Right lobe of liver (tissue), 6 donors: ENCODE results near the gene FAM219A. TPM values are rescaled to one million over a fixed set of nuclear protein-coding genes. Genes with fewer than 3 reads are reported as not detected.

Source experiments
- ATAC-seq, 4 donors: fragments of 200-7000 bp; cut with Tn5 transposase; one replicate each; pipeline ENCODE4 v1.9.1; 2020; ENCODE audit warnings: mild to moderate bottlenecking in 4 of 4, moderate library complexity in 4 of 4
- DNase-seq, 3 donors: peaks; one replicate each; pipeline ENCODE4 v3.0.0-alpha.2; 2020
- H3K27ac ChIP-seq, 3 donors: fragments of 200-600 bp; one replicate each; pipeline ENCODE4 v1.8.0; 2022
- H3K27me3 ChIP-seq, 2 donors: fragments of 200-600 bp; one replicate each; pipeline ENCODE4 v1.8.0; 2022
- H3K36me3 ChIP-seq, 4 donors: fragments of 200-600 bp; sonication (generic) in 1 of 4; one replicate each; pipeline versions ENCODE4 v1.5.1 to v1.8.0; 2017 to 2022; ENCODE audit warnings: control low read depth in 1 of 4
- H3K4me1 ChIP-seq, 4 donors: fragments of 200-600 bp; sonication (generic) in 1 of 4; one replicate each; pipeline versions ENCODE4 v1.5.1 to v1.8.0; 2017 to 2022; ENCODE audit warnings: control low read depth in 1 of 4
- H3K4me3 ChIP-seq, 3 donors: fragments of 200-600 bp; one replicate each; pipeline ENCODE4 v1.8.0; 2022
- H3K9me3 ChIP-seq, 4 donors: fragments of 200-600 bp; sonication (generic) in 1 of 4; one replicate each; pipeline versions ENCODE4 v1.5.1 to v1.8.0; 2017 to 2022; ENCODE audit warnings: control low read depth in 1 of 4
- CTCF ChIP-seq, 4 donors: fragments of 200-600 bp in 3 of 4; fragments of 450-650 bp in 1 of 4; IDR thresholded peaks; one replicate each; pipeline versions ENCODE4 v1.5.1 to v1.8.0; 2016 to 2022; ENCODE audit warnings: antibody characterized with exemption in 4 of 4, mild to moderate bottlenecking in 2 of 4
- POLR2A ChIP-seq: fragments of 450-650 bp; IDR thresholded peaks from one replicate; pipeline ENCODE4 v1.6.1; 2017; ENCODE audit warnings: antibody characterized with exemption, mild to moderate bottlenecking
- WGBS: methylation state at CpG from one replicate; pipeline ENCODE4 v1.1.6; 2018; ENCODE audit warnings: low coverage, low lambda C conversion rate; ENCODE audit not compliant: insufficient coverage; ENCODE audit errors: missing lambda C conversion rate; 5-methylcytosine and 5-hydroxymethylcytosine counted together
- intact Hi-C, 2 donors: fragments of 100-400 bp; cut with DNase I; formaldehyde crosslinking; loops; one replicate each; pipeline versions ENCODE4 v1.11.2 to v1.14.1; 2022
- total RNA-seq, 6 experiments: library from RNA; depleted of rRNA in 2 of 6; stranded (reverse); fragments of >200 nt in 2 of 6; fragmentation: NEBNext Ultra II Directional in 3 of 6; extraction: Animal tissue kit (Norgen Biotek cat#: 25700) in 3 of 6; gene quantifications; one replicate each; pipeline versions ENCODE4 v1.1.0 to v1.2.4, GENCODE V29; 2016 to 2023
- donor health status: DM: no; HTN: yes; CAD: no.
- donor health status: DM: no; HTN: no; CAD: no.
- donor health status: DM: no; HTN: no; CAD: no.
- donor health status: DM: no; HTN: yes; CAD: no.
- donor health status: DM: no; HTN: yes; CAD: no.

Gene FAM219A
- total RNA-seq, 6 experiments from 2014 or later = 4.1 to 10.7 (median 5.3) TPM

GRCh38 chr9:34458959-34459340 lies 580 bp upstream of the FAM219A start:
- intact Hi-C loops = no loop called here
- TF ChIP-seq POLR2A (no peak), CTCF (IDR thresholded peaks at IDR 0.05) (no peak)
- peaks cover 0 to 21% (median 6%) of the 10 kb centered on the region in 4 donors for H3K4me1 ChIP-seq
- H3K9me3 ChIP-seq = no peaks in the 10 kb centered on the region
- no peak overlapping the region for H3K4me3 ChIP-seq
- WGBS = 19% methylated on average over 11 of the region's 11 CpGs
- no peaks in the 10 kb centered on the region for H3K36me3 ChIP-seq
- ATAC-seq (no peak), DNase-seq (peak in 1 of 3 donors; percentile 25)
- no peak overlapping the region for H3K27ac ChIP-seq
- no peaks in the 10 kb centered on the region for H3K27me3 ChIP-seq

GRCh38 chr9:34457266-34458012 lies 931 bp downstream of the FAM219A start:
- intact Hi-C loops = no loop called here
- Histone ChIP-seq H3K9me3 (no peaks in the 10 kb centered on the region), H3K27me3 (no peaks in the 10 kb centered on the region), H3K4me3 (peak overlapping the region; percentile 59 to 82 (median 66)), H3K4me1 (peaks cover 0 to 21% (median 6%) of the 10 kb centered on the region in 4 donors), H3K27ac (peak overlapping the region; percentile 60 to 70 (median 60)), H3K36me3 (no peaks in the 10 kb centered on the region)
- peak; percentile 69 to 81 (median 76) for DNase-seq
- peak; percentile 0 to 55 (median 9) for ATAC-seq
- WGBS = 23% methylated on average over 38 of the region's 48 CpGs
- TF ChIP-seq POLR2A (peak; percentile 37), CTCF (IDR thresholded peaks at IDR 0.05) (no peak)

DNA sequence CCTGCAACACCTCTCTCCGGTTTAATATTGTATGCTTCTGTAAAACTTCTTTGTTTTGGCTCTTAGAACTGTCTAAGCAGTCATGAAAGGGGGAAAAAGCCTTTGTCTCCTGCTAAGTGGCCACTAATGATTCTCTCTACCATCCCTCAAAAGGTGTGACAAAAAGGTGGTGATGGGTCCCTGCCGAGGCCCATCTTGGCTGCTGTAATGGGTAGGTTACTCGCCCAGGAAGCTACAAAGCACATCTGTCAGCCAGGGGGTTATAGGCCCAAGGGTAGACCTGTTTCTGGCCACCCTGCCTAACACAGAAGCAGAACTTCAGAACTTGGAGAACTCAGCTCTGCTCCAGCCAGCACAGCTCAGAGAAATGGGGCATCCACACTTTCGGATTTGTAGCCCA lies 1.6 kb downstream of the FAM219A start:
- TF ChIP-seq CTCF (IDR thresholded peaks at IDR 0.05) = no peak
- ATAC-seq = no peak
- Histone ChIP-seq H3K9me3 (no peaks in the 10 kb centered on the region), H3K27me3 (no peaks in the 10 kb centered on the region), H3K4me1 (peaks cover 0 to 19% (median 6%) of the 10 kb centered on the region in 4 donors), H3K27ac (peak overlapping the region in 2 of 3 donors; percentile 60 to 70), H3K4me3 (peak overlapping the region; percentile 59 to 82 (median 66)), H3K36me3 (no peaks in the 10 kb centered on the region)
- intact Hi-C loops = no loop called here
- WGBS = 70% methylated on average over 2 of the region's 4 CpGs
- DNase-seq = no peak

- Histone ChIP-seq H3K27ac (no peak overlapping the region), H3K36me3 (no peaks in the 10 kb centered on the region), H3K4me1 (peaks cover 0 to 13% (median 6%) of the 10 kb centered on the region in 4 donors), H3K9me3 (no peaks in the 10 kb centered on the region), H3K27me3 (no peaks in the 10 kb centered on the region), H3K4me3 (no peak overlapping the region)
- intact Hi-C loops = no loop called here
- TF ChIP-seq CTCF (IDR thresholded peaks at IDR 0.05) (no peak), POLR2A (no peak)
- ATAC-seq (no peak), DNase-seq (no peak)
- WGBS = 100% methylated on average over 1 of the region's 1 CpG
Measured at GRCh38 chr9:34456151-34456550, 2.2 kb downstream of the FAM219A start.
